AG04449 (cell line): ENCODE measurements around the gene TUBA1B.

ENCODE experiments used
- CTCF ChIA-PET: fragments of 350-600 bp; formaldehyde crosslinking; extraction: SDS; loops from one replicate; lab custom pipeline; 2021; ENCODE audit warnings: antibody characterized with exemption; lab: Yijun Ruan, JAX
- POLR2A ChIA-PET: fragments of 400-600, 350-600 bp; formaldehyde crosslinking; extraction: SDS; loops from one replicate; lab custom pipeline; 2020; ENCODE audit warnings: antibody characterized with exemption, inconsistent platforms; lab: Yijun Ruan, JAX
- DNase-seq: peaks from one replicate; pipeline ENCODE4 v3.0.0-alpha.2; 2010; ENCODE audit warnings: low read depth, low spot score
- H3K4me3 ChIP-seq: 2 replicates; pipeline ENCODE4 v1.5.1; 2011; ENCODE audit warnings: low read depth, mild to moderate bottlenecking, control low read depth, low read length
- TF ChIP-seq, protein P1 (sequence below): IDR thresholded peaks from one replicate; pipeline ENCODE4 v1.5.1; 2011; ENCODE audit warnings: mild to moderate bottlenecking, moderate library complexity, low read length, control low read depth, inconsistent platforms; ENCODE audit not compliant: insufficient read depth; ENCODE audit errors: missing control alignments

Gene TUBA1B

DNA sequence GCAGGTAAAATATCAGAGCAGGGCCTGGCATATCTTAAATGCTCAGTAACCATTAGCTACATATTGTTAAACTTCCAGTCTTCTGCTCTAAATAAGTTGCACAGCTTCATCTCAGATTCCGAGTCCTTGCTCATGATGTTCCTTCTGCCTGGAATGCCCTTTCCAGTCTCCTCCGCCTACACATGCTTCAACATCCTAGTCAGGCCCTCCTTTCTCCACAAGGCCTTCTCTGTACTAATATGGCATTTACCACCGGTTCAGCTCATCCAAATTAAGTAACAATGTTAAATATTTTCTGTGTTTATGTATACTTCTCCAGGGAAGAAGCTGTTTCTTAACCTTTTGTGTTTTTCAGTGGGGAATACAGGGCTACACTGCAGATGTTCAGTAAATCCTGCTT is 45.1 kb downstream of the TUBA1B start:
- CTCF ChIA-PET, result interaction anchor here (0.9 to 12.8 kb wide), 11 partner anchors 15 to 158 kb away, joined by 3 to 430 read pairs (median 33); partner anchors contain the start of genes DHH, LMBR1L, RHEBL1 and TUBA1B
- TF ChIP-seq, protein P1, sequence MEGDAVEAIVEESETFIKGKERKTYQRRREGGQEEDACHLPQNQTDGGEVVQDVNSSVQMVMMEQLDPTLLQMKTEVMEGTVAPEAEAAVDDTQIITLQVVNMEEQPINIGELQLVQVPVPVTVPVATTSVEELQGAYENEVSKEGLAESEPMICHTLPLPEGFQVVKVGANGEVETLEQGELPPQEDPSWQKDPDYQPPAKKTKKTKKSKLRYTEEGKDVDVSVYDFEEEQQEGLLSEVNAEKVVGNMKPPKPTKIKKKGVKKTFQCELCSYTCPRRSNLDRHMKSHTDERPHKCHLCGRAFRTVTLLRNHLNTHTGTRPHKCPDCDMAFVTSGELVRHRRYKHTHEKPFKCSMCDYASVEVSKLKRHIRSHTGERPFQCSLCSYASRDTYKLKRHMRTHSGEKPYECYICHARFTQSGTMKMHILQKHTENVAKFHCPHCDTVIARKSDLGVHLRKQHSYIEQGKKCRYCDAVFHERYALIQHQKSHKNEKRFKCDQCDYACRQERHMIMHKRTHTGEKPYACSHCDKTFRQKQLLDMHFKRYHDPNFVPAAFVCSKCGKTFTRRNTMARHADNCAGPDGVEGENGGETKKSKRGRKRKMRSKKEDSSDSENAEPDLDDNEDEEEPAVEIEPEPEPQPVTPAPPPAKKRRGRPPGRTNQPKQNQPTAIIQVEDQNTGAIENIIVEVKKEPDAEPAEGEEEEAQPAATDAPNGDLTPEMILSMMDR, result no peak
- POLR2A ChIA-PET, result no interaction called here
- H3K4me3 ChIP-seq, result no peak overlapping the region
- peak; percentile 16 for DNase-seq

DNA sequence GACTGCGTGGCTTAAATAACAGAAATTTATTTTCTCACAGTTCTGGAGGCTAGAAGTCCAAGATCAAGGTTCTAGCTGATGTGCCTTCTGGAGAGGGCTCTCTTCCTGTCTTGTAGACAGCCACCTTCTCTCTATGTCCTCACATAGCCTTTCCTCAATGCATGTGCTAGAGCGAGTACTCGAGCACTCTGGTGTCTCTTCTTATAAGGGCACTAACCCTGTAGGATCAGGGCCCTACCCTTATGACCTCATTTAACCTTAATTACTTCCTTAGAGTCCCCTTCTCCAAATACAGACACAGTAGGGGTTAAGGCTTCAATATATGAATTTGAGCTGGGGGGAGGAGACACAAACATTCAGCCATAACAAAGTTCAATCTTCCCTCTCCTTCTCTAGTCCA is 46.8 kb downstream of the TUBA1B start:
- H3K4me3 ChIP-seq, result no peak overlapping the region
- TF ChIP-seq, protein P1, result no peak
- no peak for DNase-seq
- ChIA-PET CTCF (interaction anchor here (1.0 to 12.8 kb wide), 8 partner anchors 13 to 152 kb away, joined by 3 to 430 read pairs (median 4); partner anchors contain the start of genes DHH, LMBR1L and RHEBL1), POLR2A (interaction anchor here (1.1 kb wide), 1 partner anchor 46 kb away, joined by 5 read pairs; the partner anchor contains the start of gene TUBA1B)

DNA sequence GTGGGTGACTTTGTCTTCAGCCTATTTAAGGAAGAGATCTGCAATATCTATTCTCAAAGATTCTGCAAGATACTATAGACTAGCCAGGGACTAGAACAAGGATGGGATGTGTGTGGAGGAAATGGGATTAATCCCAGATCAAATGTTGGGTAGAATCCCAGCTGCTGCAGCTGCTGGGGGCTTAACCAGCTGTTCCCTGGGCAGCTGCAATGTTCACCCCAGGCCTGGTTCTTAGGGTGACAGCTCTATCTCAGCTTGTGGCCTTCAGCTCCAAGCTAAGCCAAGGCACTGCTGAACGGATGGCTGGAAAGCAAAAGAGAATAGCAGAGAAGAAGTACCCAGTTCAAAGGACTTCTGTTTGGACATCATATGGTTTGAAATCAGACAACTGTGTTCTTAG is 51.4 kb downstream of the TUBA1B start:
- no peak overlapping the region for H3K4me3 ChIP-seq
- CTCF ChIA-PET, result interaction anchor here (12.8 to 20.8 kb wide), 3 partner anchors 4 to 22 kb away, joined by 372 to 430 read pairs (median 372); partner anchors contain the start of genes DHH, LMBR1L and RHEBL1
- TF ChIP-seq, protein P1, result no peak
- no peak for DNase-seq
- POLR2A ChIA-PET, result no interaction called here
